Fibroblast of the conjunctiva (primary cell): ENCODE data around the gene SPATA32.
A peak's percentile ranks its signal among the peaks of the same experiment; 100 is the strongest.
"Not testable (repeated sequence)": the region's sequence is repeated elsewhere in the genome, so short reads cannot be mapped to it uniquely, and the experiment has no call there.

Experiments
- DNase-seq: peaks from one replicate; pipeline ENCODE4 v3.0.0-alpha.2; 2010; ENCODE audit warnings: low read depth

Gene SPATA32, protein sequence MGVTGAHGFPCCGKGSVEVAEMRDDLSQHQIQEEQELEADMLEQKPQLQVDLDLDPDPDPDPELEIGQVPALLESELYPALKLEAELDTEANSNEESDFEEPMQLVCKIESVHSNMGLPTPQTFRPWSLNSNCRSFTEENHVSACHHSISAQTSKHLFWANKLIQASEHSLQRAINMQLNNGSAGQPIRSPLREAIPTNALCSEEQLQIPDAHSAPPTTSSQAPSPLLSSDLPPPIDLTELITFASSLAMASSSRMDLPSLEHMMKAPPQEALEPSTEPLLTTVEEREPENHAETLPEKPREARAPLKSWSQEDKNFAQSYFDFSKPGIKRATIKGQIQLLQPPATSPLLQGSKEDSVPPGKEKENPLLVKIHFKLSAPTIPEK

DNA sequence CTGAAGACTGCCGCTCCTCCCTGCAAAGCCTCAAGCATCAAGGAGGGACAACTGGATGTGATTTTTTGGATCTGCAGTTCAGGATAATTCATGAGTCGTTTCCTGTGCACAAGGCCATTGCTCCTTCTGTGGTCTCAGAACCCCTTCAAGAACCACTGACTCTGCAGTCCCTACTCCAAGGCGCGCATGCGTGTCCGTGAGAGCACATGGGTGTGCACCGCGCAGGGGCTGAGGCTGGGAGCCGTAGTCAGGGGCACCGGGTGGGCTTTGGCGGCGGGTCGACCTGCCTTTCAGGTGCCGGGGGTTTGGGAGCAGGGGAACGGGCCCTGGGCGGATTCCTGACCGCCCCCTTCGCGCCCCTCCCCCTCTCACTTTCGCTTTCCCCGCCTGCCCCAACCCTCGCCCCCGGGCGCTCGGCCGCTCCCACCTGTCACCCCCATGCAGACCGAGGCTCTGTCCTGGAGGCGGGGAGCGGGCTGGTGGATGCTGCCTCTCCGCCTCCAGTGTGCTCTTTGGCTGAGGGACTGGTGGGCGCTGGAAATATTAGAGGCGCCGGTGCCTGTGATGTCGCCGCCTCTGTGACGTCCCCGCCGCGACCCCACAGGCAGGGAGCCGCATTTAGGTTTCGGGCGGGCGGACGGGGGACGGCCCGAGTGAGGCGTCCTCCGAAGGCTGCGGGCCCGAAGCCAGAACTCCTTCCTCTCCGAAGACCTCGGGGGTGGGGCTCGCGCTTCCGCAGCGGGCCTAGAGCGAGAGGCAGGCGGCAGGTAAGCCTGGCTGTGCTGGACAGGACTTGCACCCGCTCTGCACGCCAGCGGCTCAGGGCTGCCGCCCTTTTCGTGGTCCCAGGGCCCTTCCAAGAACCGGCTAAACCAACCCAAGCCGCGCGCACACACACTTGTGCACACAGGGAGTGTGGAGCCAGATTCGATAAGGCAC is at the start of gene SPATA32:
TSS of gene SPATA32 (minus strand) at position 518 of the 939 bp plus-strand sequence. CDS start at position 440, 78 bp downstream.
- DNase-seq, result no peak

- DNase-seq, result no peak
Measured at GRCh38 chr17:45311401-45311759, 49.5 kb upstream of the SPATA32 start.

DNA sequence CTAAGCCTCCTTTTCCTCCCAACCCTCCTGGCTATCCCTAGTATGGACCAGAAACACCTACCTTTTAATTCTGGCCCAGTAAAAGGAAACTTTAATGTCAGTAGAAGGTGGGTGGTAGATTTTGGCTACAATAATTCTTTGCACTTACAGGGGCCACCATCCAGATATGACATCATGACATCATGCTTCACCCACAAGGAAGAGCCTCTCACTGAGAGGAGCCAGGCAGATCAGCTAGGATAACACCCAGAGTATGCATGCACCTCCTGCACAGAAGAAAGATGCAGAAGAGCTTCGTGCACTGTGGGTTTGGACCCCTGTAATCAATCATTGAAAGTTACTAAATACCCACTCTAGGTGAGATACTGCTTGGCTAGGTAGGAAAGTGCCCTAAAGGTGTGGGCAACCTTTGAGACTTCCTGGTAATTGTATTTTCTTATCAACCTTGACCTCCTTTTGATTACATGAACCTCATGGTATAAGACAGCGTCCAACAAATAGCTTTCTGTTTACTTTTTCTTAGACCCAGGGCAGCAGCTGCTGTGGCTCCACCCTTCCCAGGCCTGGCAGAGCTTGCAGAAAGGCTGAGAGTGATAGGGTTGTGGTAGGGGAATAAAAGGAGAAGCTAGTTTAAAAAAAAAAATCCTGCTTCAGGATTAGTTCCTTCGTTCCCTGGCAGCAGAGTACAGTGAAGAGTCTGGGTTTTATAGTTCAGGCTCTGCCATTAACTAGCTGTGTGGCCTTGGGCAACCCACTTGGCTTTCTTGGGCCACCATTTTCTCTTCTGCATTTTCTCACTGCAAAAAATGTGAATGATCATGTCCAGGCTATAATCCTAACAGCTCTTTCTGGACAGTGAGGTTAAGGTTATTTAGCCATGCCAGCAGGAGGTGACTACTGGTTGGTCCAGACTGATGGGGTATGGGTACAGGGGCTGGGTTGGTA is 48.8 kb upstream of the SPATA32 start:
- peak; percentile 29 for DNase-seq

DNA sequence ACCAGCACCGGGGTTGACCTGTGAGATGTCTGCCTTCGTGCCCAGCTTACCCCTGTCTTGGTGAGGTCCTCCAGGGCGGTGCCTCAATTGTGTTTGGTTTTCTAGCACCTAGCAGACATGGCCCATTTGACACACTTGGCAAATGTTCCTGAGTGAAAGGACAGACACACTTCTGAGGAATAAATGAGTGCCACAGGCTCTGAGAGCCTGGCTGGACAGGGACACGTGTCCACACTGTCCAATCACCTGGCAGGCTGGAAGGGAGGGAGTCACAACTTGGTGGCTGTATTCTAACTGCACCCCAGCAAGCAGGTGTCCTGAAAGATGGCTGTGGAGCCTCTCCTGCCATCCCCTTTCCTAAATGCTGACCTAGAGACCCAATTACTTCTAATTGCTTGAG is 47.5 kb upstream of the SPATA32 start:
- no peak for DNase-seq

DNA sequence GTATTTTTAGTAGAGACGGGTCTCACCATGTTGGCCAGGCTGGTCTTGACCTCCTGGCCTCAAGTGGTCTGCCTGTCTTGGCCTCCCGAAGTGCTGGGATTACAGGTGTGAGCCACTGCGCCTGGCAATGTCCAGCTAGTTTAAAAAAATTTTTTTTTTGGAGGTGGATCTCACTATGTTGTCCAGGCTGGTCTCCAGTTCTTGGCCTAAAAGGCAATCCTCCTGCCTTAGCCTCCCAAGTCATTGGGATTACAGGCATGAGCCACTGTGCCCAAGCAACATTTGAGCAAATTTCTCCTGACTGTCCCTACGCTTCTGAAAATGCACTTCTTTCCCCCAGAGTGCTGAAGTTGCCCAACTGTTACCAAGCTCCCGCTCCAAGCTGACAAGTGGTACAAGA is 46.9 kb upstream of the SPATA32 start:
- no peak for DNase-seq

- no peak for DNase-seq
Measured at GRCh38 chr17:45308016-45308365, 46.1 kb upstream of the SPATA32 start.

GRCh38 chr17:45307290-45308015 is 45.6 kb upstream of the SPATA32 start:
- peak; percentile 87 for DNase-seq

DNA sequence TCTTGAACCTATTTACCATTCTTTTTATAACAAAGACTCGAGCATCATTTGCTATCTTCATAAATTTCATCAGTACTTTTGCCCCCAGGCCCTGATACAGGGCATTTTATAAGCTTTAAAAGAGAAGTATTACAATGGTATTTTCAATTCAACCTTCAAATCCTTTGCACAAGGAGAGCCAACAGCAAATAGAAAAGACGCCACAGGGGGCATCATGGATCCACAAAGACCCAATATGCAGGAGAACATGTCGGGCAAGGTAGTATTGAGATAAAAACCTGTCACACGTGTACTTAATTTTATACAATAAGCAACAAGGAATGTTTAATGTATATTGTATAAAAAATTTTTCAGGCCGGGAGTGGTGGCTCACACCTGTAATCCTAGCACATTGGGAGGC is 44.7 kb upstream of the SPATA32 start:
- DNase-seq, result no peak

GRCh38 chr17:45306094-45306493 is 44.2 kb upstream of the SPATA32 start:
- DNase-seq, result no peak

GRCh38 chr17:45305530-45306087 is 43.7 kb upstream of the SPATA32 start:
- peak; percentile 46 for DNase-seq

GRCh38 chr17:45302649-45303173 is 40.8 kb upstream of the SPATA32 start:
- no peak for DNase-seq

DNA sequence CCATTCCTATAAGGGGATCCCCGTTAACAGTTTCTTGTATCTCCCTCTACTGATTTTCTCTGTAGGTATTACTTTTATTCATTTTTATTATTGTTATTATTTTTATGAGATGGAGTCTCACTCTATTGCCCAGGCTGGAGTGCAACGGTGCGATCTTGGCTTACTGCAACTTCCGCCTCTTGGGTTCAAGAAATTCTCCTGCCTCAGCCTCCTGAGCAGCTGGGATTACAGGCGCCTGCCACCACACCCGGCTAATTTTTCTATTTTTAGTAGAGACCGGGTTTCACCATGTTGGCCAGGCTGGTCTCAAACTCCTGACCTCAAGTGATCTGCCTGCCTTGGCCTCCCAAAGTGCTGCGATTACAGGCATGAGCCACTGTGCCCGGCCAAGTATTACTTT is 40.3 kb upstream of the SPATA32 start:
- not testable (repeated sequence) for DNase-seq

GRCh38 chr17:45301674-45302073 is 39.8 kb upstream of the SPATA32 start:
- DNase-seq, result no peak

- DNase-seq, result no peak
Measured at GRCh38 chr17:45300060-45300751, 38.3 kb upstream of the SPATA32 start.

DNA sequence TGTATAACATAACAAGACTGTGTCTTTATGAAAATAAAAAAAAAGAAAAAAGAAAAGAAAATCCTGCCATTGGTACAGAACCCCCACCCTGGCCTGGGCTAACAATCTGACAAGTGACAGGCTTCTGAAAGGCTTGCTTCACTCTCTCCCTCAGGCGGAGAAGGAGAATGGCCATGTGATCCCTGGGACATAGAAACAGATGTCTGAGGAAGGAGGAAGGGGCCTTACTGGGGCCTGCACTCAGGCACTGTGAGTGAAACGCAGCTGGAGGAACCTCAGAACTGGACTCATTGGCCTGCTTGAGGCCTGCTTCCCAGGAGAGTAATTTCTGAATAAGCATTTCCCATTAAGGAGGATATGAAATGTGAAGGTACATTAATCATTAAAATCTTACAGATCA is 37.5 kb upstream of the SPATA32 start:
- no peak for DNase-seq

DNA sequence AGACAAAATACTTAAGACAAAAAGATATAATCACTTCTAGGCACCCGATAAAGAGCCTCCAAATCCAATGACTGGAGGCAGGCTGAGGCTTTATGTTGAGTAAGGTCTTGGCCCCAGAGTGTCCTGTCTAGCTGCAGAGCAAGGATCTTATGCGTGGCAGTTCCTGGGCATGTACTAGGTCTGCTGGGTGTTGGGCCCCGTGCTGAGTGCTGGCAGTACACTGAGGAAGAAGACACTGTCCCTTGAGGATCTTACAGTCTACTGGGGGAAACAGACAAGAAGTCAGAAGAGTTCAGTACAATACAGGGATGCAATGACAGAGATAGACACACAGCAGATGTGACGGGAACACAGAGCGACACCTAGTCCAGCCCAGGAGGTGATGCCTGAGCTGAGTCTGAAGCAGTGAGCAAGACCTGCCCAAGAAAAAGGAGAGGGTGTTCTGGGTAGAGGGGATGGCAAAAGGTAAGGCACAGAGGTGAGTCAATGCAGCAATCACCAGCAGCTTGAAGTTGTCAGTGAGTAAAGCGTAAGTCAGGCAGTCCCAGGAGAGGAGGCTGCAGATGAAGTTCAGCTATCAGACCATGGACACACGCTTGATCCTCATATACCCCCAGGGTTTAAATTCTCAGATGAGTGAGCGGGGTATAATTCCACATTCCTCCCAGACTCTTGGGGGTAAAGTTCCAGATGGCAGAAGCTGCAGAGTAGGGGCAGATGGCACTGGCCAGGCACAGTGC is 36.8 kb upstream of the SPATA32 start:
- no peak for DNase-seq

GRCh38 chr17:45296833-45297124 is 34.9 kb upstream of the SPATA32 start:
- DNase-seq, result no peak

- DNase-seq, result no peak
Measured at GRCh38 chr17:45296003-45296832, 34.3 kb upstream of the SPATA32 start.

DNA sequence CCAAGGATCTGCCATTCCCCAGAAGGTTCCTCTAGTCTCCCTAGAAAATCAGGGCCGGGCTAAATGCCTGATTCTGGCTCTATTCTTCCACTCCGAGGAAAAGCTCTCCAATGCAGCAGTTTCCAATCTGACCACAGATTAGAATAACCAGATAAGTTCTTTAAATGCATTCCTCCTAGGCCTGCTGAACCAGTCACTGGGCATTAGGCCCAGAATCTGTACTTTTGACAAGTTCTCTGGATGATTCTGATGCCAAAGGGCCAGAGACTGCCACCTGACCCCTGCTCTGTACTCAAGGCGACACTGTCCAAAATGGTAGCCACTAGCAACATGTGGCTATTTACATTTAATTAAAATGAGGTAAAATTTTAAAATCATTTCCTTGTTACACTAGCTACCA is 32.6 kb upstream of the SPATA32 start:
- DNase-seq, result peak; percentile 68
